Stimulated activated CD4-positive, alpha-beta T cell treated with anti-CD3 and anti-CD28 coated beads, Interleukin-15, amount 100 ng/mL, for 48 hours (primary cell): Measurements from ENCODE around the gene CRTC1.
A peak's percentile ranks its signal among the peaks of the same experiment; 100 is the strongest.
"Not testable (repeated sequence)": the region's sequence is repeated elsewhere in the genome, so short reads cannot be mapped to it uniquely, and the experiment has no call there.

Experiments used
- DNase-seq, 2 donors: peaks; one replicate each; pipeline ENCODE4 v3.0.0-alpha.2; 2020; ENCODE audit warnings: low read depth in 2 of 2

The CRTC1 gene

DNA sequence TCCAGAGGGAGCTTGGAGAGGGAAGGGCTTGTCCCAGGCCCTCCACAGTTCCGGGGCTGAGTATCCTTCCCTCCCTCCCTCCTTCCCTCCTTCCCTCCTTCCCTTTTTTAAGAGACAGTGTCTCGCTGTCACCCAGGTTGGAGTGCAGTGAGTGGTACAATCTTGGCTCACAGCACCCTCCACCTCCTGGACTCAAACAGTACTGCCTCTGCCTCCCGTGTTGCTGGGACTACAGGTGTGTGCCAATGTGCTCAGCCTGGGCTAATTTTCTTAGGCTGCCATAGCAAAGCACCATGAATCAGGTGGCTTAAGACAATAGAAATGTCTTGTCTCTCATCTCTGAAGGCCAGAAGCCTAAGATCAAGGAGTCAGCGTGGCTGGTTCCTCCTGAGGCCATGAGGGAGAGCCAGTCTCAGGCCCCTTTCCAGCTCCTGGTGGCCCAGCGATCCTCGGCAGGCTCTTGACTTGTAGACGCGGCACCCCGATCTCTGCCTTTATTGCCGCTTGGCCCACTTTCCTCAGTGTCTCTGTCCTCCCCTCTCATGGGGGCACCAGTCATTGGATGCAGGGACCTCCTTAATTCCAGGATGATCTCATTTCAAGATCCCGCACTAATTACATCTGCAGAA lies 47.5 kb downstream of the CRTC1 start:
- no peak for DNase-seq

DNA sequence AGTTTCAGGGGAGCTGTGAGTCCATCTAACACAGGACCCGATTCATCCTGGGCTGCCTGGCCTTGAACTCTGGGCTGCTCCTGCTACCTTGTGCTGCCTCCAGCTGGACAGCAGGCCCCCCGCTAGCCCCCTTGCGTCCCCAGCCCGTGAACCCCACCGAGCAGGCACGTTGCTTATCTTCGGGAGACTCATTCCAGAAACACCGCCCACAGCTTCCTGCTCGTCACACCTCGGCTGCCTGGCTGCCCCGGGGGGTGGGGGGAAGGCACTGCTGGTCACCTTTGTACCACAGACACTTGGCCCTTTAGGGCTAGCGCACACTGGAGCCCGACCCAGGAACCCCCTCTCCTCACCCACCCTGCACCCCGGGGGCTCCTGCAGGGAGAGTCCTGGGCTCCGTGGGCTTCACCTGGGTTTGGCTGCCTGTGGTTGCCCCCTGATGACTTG lies 48.1 kb downstream of the CRTC1 start:
- peak in 1 of 2 donors; percentile 7 for DNase-seq

DNA sequence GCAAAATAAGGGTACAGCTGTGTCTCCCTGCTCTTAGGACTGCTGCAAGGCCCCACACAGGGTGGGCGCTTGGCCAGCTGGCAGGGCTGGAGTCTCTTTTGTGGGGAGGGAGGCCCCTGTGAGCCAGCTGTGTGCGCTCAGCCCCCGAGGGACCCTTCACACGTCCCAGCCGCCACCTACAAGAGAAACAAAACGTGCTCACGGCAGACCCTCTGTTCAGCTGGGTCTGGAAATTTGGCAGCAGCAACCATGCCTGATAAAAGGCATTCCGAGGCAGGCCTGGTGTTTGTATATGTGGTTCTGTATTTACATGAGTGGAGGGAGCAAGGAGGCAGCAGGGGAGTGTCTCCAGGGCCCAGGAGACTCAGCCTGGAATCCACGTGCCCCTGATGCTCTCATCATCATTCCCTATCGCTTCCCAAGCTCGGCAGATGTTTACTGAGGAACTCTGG lies 49.7 kb downstream of the CRTC1 start:
- DNase-seq: no peak

DNA sequence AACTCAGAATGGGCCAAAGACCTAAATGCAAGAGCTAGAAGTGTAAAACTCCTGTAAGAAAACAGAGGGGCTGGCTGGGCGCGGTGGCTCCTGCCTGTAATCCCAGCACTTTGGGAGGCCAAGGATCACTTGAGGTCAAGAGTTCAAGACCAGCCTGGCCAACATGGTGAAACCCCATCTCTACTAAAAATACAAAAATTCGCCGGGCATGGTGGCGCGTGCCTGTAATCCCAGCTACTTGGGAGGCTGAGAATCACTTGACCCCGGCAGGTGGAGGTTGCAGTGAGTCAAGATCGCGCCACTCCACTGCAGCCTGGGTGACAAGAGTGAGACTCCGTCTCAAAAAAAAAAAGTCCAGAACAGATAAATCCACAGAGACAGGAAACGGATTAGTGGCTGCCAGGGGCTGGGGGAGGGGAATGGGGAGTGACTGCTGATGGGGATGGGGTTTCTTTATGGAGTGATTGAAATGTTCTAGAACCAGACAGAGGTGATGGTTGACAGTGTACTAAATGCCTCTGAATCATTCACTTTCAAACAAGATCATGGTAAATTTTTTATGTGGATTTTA lies 50.4 kb downstream of the CRTC1 start:
- not testable (repeated sequence) for DNase-seq

DNA sequence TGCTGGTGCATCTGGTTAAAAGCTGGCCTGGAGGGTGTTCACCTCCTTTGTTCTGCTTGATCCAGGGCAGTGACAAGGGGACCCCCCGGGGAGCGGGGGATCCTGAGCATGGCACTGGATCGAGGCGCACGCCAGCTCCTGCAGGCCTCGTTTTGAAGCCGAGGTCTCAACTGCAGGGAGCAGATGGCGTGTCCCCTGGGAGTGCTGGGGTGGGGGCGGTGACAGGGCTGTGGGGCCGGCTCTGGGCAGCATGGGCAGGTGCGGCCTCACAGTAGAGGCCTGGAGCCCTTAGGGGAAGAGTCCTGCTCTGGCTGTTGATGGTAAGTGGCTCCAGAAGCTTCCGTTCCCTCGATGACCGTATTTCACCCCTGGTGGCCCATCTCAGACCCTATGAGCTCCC lies 51.8 kb downstream of the CRTC1 start:
- no peak for DNase-seq

DNA sequence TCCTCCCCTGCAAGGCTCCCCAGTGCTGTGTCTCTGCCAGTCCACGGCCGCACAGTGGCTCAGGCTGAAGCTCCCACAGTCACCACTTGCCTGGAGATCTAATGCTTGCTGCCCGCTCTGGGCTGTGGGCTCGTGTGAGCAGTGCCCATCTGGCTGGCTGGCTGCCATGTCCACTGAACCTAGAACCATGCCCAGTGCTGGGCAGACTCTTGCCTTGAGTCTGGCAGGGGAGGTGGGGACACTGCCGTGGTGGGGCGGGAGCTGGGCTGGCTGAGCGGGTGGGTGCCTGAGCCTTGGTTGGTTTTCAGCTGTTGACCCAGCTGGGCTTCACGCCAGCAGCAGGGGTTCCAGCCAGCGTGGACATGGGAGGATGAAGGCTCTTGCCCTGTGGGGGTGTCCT lies 52.3 kb downstream of the CRTC1 start:
- DNase-seq: no peak

DNA sequence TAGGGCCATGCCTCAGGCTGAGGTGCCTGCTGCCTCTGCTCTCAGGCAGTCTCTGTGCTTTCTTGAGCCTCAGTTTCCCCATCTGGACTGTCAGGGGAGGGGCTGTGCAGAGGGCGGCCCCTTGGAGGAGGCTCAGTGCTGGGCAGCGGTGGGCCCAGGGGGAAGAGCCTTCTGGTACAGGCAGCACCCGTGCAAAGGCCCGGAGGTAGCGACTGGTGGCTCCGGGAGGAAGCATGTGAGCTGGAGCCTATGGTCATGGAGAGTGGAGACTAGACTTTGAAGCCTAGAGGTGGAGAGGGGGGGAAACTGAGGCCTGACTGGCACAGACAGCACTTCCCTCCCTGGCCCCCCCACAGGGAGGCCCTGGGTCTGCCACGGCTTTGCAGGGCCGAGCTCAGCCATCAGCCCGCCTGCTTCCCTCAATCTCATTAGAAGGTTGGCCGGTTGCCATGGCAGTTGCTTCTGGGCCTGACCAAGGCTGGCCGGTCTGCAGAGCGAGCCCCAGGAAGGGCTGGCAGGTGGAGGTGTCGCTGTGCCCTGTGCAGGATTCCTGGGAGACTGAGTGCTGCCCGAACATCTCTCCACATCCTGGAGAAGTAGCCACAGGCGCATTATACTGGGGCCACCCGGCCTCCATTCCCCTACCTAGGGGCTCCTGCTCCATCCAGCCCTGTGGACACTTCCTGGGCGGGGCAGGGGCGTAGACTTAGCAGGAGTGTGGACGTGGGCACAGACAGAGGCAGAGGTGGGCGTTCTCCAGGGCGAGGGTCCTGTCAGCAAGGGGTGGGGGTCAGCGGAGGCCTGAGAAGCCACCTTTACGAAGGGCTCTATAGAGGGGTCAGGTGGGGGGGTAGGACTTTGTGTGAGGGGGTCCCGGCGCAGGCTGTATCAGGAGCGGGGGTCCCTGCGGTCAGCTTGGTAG lies 53.2 kb downstream of the CRTC1 start:
- DNase-seq: no peak

DNA sequence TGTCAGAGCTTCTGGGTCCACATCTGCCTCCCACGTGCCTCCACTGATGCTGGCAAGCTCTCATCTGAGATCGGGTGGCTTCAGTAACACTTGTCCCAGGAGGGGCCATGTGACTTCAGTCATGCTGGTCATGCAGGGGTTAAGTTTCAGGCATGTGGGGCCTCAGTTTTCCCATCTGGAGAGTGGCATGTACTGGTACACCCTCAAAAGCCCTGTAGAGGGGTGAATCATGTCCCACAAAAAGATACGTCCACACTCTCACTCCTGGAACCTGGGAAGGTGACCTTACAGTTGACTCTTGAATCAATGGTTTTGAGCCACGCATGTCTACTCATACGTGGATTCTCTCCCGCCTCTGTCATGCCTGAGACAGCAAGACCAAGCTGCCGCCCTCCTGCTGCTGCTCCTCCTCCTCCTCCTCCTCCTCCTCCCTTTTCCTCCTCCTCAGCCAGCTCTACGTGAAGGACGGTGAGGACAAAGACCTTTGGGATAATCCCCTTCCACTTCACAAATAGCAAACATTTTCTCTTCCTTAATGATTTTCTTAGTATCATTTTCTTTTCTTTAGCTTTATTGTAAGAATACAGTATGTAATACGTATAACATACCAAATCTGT lies 54.0 kb downstream of the CRTC1 start:
- DNase-seq: no peak

DNA sequence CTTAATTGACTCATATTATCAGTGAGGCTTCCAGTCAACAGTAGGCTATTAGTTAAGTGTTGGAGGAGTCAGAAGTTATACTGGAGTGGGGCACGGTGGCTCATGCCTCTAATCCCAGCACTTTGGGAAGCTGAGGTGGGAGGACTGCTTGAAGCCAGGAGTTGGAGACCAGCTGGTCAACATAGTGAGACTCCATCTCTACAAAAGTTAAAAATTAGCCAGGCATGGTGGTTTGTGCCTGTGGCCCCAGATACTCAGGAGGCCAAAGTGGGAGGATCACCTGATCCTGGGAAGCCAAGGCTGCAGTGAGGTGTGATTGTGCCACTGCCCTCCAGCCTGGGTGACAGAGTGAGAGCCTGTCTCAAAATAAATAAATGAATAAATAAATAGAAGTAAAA lies 54.5 kb downstream of the CRTC1 start:
- no peak for DNase-seq

DNA sequence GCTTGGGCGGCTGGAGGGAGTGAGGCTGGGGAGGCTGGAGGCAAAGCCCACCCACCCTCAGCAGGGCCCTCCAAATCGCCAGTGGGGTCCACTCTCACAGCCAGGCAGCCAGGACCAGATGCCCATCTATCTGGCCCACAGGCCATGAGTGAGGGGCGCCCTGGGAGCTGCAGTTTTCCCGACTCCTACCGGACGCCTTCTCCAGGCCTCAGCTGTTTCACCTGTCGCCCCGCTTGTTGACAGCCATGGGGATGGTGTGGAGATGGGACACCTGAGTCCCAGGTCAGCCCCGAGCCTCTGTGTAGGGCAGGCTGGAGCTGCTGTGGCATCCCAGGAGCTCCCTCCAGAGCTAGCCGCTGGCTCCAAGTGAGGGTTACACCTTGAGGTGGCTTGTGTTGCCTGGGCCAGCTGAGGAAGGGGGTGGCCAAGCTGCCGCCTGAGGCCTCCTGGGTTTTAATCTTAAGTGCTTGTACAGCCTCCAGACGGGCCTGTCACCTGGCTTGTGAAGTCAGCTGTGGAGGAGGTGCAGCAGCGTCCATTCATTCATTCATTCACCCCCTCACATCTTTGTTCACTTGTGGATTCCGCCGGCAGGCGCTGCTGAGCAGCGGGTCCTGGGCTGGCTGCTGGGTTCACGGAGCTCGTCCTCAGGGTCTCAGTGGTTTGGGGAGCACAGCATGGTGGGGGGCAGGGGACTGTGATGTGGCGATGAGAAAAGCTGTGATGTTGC lies 55.6 kb downstream of the CRTC1 start:
- no peak for DNase-seq

DNA sequence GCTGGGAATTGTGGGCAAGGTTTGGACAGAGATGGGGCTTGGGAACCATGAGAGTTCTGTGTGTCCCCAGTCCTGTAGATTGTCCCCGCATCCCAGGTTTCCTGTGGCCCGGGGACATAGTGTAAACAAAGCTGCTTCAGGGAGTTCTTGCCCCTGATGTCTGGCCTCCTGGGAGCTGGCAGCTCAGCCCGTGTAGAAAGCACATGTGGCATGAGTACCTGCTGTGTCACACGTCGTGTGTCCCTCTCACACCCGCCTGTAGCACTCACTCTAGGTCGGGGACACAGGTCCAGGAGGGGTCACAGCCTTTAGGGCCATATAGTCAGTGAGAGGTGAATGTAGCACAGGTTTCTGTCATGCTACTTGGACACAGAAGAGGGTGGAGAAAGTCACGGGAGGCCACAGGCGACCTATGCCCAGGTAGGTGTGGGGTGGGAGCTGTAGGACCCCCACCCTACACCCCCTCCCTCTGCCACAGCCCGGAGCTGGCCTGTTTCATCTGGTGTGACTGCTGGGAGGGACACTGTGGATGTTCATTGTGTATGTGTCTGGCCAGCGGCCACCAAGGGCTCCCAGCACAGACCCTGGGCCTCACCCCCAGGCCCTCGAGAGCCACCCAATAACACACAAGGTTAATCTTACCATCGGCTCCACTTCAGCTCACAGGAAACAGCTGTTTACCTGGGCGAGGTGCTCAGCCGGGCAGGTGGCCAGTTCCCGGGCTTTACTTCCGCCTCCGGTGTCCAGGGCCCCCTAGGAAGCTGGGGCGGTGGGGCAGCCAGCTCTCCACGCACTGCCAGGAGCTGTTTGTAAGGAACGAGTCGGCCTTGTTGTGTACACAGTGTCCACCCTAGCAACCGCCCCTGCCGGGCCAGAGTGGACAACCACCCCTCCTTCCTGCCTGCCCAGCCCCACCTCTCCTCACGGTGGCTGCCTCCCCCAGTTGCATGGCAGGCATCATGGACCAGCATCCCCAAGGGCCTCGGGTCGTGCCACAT lies 57.9 kb downstream of the CRTC1 start:
- DNase-seq: no peak

DNA sequence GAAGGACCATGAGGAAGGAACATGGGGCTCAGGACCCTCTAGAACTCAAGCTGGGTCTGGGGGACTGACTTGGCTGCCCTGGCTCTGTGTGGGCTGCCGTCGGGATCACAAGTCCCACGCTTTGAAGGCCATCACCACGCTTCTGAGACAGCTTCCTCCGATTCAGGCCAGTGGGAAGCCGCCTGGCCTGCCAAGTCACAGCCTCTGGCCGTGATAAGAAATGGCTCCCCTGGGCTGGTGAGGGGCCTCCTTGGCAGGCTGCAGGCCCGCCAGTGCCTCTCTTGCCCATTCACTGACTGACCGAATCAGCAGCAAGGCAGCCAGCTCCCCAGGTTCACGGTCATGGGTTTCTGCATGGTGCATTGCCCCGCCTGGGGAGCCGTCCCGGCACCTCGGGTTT lies 58.8 kb downstream of the CRTC1 start:
- no peak for DNase-seq

DNA sequence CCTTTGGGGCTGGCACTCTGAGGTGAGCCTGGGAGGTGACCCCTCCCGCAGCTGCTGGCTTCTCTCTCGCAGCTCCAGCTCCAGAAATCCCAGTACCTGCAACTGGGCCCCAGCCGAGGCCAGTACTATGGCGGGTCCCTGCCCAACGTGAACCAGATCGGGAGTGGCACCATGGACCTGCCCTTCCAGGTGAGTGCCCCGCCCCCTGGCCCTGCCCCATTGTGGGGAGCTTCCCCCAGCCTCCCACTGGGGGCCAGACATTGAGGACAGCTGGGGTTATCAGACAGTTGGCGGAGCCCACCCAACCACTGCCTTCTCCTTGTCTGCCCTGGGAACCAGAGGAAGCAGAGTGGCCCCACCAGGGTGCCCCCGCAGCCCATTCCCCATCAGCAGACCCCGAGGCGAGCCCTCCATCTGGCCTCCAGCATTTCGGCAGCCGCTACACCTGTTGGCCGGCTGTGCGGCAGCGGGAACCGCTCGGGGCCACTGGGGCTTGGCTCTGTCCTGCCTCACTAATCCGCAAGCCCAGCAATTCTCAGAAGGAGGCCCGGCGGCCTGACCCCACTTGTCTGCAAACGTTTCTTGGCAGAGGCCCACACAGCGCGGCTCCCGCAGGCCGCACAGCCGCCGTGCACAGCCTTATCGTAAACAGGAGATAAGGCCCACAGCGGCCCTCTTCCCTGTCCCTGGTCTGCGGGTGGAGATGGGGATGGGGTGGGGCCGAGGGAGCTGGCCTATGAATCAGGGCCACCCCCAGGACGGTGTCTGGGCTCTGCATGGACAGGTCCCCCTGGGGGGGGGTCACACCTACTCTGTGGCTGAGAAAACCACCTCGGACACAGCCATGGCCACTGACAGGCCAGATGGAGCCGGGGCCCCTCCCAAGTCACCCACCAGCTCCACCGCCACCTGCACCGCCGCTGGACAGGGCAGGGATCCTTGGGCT lies 59.6 kb downstream of the CRTC1 start:
- no peak for DNase-seq

DNA sequence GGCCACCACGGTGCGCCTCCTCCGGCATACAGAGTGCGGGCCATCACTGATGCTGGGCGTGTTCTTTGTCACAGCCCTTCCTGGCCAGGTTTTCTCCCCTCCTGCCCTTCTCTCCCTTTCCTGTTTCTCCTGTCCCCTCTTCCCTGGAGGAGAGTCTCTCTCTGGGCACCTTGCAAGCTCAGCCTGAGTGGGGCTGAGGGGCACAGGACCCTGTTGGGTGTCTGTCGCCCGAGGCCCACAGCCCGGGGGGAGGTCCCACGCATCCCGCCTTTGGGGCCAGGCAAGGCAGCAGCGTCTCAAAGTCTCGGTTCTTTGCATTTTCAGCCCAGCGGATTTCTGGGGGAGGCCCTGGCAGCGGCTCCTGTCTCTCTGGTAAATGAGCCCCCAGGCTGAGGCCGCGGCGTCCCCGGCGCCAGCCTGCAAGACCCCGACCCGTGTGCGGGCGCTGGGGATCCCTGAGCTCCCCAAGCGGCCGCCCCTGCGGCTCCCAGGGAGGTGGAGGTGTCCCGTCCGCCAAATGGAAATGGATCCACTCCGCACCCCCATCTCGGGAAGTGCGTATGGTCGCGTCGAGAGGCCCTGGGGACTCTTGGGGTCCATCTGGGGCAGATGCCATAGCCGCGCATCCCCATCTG lies 60.4 kb downstream of the CRTC1 start:
- DNase-seq: no peak

DNA sequence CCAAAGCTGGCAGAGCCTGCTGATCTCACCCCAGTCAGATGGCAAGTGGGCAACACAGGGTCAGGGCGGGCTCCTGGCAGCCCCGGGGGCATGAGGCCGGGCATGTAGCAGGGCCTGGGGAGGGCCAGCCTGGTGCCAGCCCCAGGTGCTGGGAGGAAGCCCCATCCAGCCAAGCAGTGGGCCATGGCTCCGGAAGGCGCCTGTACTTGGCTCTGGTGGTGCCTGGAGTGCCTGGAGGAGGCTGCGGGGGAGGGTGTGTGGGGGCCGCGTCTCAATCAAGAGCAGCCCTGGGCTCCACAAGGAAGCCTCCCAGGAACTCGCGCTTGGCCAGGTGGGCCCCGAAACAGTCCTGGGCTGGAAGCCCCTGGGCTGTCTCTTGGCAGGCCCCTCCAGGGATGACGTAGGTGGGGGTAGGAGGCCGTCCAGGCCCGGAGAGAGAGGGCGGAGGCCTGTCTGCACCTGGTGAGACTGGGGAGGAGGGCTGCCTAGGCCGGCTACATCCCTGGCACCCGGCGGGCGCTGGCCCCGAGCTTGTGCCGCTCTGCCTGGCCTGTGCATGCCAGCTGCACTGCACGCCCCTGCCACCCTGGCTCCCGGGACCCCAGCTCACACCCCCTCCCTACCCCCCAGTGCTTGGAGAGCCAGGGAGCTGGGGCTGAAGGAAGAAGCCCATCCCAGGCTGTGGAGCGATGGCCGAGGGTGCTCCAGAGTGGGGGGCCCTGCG lies 61.7 kb downstream of the CRTC1 start:
- DNase-seq: no peak

DNA sequence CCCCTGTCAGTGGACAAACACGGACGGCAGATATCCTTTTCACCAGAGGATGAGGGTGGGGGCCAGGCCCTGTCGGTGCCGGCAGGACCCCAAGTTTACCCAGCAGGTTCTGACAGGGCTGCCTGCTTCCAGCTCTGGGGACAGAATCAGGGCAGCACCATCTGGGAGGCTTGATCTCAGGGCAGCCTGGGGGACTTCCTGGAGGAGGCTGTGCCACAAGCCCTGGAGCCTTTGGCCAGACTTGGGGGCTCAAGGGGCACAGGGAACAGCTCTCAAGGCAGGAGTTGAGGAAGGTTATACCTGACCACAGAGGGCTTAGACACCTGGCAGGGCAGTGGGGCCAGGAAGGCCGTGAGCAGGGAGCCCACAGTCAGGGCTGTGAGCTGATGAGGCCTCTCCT lies 62.5 kb downstream of the CRTC1 start:
- DNase-seq: no peak

DNA sequence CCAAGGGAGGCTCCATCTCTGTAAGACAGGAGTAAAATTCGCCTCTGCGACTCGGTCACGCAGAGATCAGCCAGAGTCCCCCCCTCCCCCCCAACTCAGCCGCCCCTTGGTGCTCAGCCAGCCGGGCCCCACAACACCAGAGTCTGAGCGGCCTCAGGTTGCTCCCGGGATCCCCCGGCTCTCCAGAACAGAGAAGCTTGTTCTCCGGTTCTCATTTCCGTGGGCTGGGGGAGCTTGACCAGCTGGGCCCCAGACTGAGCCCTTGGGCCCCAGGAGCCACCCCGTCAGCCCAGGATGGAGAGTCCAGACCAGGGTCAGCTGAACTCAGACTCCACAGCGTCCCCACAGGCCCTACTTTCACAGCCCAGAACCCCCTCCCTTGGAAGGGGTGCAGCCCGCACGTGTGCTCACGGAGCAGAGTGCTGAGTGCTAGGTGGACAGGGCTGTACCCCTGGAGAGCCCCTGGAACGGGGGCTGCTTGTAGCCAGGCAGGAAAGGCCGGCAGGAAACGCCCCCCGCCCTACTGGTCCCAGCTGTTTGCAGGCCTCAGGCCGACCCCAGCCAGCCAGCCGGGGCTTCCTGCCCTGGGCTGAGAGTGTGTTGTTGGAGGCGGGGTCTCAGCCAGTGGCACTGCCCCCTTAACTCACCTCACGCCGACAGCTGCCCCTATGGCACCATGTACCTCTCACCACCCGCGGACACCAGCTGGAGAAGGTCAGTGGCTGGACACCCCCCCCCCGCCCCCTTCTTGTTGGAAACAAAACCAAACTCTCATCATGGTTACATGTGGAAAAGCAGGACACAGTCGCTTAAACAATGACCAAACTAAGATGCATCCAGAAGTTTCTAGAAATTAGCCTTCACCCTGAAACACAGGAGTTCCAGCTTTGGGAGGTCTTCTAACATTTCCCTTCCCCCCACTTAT lies 63.2 kb downstream of the CRTC1 start:
- DNase-seq: no peak
